SK-N-SH (cell line): ENCODE results near the gene IQCN.

ENCODE experiments used
- EP300 ChIP-seq, 2 experiments: IDR thresholded peaks; 2 replicates each; pipeline versions ENCODE4 v1.4.0 to v1.6.1; 2012; ENCODE audit warnings: borderline replicate concordance in 1 of 2, low read depth in 1 of 2, low read length in 1 of 2
- GABPA ChIP-seq: IDR thresholded peaks from 2 replicates; pipeline ENCODE4 v1.4.0; 2012; ENCODE audit warnings: low read depth, mild to moderate bottlenecking
- NRF1 ChIP-seq: IDR thresholded peaks from 2 replicates; pipeline ENCODE4 v1.6.1; 2012; ENCODE audit warnings: low read depth, mild to moderate bottlenecking, low read length
- POLR2AphosphoS5 ChIP-seq: IDR thresholded peaks from 2 replicates; pipeline ENCODE4 v1.6.1; 2012; ENCODE audit warnings: low read depth, low read length
- RXRA ChIP-seq: IDR thresholded peaks from 2 replicates; pipeline ENCODE4 v1.4.0; 2012; ENCODE audit warnings: low read depth, mild to moderate bottlenecking, borderline replicate concordance
- TCF12 ChIP-seq: IDR thresholded peaks from 2 replicates; pipeline ENCODE4 v1.4.0; 2012
- TF ChIP-seq, protein P1 (sequence below): fragments of 200-600 bp; sonication (generic); IDR thresholded peaks from 2 replicates; pipeline ENCODE4 v1.6.1; 2017; ENCODE audit warnings: antibody characterized with exemption, mild to moderate bottlenecking, moderate library complexity
- TF ChIP-seq, protein P2 (sequence below): fragments of 150-350 bp; IDR thresholded peaks from 2 replicates; pipeline ENCODE4 v1.6.1; 2017; ENCODE audit warnings: antibody characterized with exemption, low read length, low read depth, borderline replicate concordance
- TF ChIP-seq, protein P3 (sequence below): IDR thresholded peaks from 2 replicates; pipeline ENCODE4 v1.6.1; 2012; ENCODE audit warnings: mild to moderate bottlenecking, low read depth, low read length, moderate library complexity
- TF ChIP-seq, protein P4 (sequence below): IDR thresholded peaks from 2 replicates; pipeline ENCODE4; 2012

DNA sequence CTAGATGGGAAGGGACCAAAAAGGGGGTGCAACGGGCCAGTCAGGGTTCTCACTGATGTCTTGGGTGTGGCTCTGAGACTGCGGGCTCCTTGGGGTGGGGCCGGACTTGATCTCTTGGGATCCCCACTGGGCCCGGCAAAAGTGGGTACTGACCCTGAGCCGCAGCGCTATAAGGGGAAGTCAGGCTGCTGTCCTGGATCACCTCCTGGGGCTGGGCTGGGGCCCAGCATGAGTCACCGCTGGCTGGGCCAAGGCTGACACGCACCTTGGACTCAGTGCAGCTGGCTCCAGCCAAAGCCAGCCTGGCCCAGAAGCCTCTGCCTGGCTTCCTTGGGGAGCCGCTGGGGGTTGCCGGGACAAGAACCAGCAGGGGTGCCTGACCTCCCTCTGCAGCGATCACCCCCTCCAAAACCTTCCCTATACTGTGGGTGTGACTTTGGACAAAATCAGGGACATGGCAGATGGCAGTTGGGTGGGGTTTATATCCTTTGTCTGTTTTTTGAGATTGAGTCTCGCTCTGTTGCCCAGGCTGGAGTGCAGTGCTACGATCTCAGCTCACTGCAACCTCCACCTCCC, 617 bp upstream of the IQCN start:
- TF ChIP-seq, protein P1, sequence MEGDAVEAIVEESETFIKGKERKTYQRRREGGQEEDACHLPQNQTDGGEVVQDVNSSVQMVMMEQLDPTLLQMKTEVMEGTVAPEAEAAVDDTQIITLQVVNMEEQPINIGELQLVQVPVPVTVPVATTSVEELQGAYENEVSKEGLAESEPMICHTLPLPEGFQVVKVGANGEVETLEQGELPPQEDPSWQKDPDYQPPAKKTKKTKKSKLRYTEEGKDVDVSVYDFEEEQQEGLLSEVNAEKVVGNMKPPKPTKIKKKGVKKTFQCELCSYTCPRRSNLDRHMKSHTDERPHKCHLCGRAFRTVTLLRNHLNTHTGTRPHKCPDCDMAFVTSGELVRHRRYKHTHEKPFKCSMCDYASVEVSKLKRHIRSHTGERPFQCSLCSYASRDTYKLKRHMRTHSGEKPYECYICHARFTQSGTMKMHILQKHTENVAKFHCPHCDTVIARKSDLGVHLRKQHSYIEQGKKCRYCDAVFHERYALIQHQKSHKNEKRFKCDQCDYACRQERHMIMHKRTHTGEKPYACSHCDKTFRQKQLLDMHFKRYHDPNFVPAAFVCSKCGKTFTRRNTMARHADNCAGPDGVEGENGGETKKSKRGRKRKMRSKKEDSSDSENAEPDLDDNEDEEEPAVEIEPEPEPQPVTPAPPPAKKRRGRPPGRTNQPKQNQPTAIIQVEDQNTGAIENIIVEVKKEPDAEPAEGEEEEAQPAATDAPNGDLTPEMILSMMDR, result no peak
- TF ChIP-seq TCF12, result peak; percentile 72
- TF ChIP-seq NRF1, result no peak
- TF ChIP-seq POLR2AphosphoS5, result no peak; the same call in 1 of the 2 replicates
- TF ChIP-seq, protein P2, sequence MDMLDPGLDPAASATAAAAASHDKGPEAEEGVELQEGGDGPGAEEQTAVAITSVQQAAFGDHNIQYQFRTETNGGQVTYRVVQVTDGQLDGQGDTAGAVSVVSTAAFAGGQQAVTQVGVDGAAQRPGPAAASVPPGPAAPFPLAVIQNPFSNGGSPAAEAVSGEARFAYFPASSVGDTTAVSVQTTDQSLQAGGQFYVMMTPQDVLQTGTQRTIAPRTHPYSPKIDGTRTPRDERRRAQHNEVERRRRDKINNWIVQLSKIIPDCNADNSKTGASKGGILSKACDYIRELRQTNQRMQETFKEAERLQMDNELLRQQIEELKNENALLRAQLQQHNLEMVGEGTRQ, result no peak
- TF ChIP-seq, protein P3, sequence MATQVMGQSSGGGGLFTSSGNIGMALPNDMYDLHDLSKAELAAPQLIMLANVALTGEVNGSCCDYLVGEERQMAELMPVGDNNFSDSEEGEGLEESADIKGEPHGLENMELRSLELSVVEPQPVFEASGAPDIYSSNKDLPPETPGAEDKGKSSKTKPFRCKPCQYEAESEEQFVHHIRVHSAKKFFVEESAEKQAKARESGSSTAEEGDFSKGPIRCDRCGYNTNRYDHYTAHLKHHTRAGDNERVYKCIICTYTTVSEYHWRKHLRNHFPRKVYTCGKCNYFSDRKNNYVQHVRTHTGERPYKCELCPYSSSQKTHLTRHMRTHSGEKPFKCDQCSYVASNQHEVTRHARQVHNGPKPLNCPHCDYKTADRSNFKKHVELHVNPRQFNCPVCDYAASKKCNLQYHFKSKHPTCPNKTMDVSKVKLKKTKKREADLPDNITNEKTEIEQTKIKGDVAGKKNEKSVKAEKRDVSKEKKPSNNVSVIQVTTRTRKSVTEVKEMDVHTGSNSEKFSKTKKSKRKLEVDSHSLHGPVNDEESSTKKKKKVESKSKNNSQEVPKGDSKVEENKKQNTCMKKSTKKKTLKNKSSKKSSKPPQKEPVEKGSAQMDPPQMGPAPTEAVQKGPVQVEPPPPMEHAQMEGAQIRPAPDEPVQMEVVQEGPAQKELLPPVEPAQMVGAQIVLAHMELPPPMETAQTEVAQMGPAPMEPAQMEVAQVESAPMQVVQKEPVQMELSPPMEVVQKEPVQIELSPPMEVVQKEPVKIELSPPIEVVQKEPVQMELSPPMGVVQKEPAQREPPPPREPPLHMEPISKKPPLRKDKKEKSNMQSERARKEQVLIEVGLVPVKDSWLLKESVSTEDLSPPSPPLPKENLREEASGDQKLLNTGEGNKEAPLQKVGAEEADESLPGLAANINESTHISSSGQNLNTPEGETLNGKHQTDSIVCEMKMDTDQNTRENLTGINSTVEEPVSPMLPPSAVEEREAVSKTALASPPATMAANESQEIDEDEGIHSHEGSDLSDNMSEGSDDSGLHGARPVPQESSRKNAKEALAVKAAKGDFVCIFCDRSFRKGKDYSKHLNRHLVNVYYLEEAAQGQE, result 0 out of 2 replicates have a peak, but pooled peaks have one; percentile 53
- peak in 1 of 2 experiments; percentile 51; a peak in 1 of 4 replicates for TF ChIP-seq EP300 (IDR thresholded peaks at IDR 0.05; ENCODE audit: borderline replicate concordance in 1 of 2, low read depth in 1 of 2, low read length in 1 of 2)
- TF ChIP-seq, protein P4, sequence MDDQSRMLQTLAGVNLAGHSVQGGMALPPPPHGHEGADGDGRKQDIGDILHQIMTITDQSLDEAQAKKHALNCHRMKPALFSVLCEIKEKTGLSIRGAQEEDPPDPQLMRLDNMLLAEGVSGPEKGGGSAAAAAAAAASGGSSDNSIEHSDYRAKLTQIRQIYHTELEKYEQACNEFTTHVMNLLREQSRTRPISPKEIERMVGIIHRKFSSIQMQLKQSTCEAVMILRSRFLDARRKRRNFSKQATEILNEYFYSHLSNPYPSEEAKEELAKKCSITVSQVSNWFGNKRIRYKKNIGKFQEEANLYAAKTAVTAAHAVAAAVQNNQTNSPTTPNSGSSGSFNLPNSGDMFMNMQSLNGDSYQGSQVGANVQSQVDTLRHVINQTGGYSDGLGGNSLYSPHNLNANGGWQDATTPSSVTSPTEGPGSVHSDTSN, result no peak
- no peak; the same call in 1 of the 2 replicates for TF ChIP-seq RXRA
- no peak for TF ChIP-seq GABPA
